Measurements from ENCODE around the gene HIGD1B.

DNA sequence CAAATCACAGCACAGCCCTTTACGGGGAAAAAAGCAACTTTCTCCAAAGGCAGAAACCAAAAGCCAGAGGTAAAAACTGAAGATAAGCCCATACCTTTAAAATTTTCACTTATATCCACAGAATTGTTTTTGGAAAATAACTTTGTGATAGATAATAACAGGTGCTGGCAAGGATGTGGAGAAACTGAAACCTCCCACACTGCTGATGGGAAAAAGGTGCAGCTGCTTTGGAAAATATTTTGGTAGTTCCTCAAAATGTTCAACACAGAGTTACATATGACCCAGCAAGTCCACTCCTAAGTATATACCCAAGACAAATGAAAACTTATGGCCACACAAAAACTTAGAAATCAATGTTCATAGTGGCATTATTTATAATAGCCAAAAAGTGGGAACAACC, 39.3 kb downstream of the HIGD1B start:
- TF ChIP-seq CTCF (conservative IDR thresholded peaks at IDR 0.05) (no peak), ZFX (IDR thresholded peaks at IDR 0.05) (no peak)

Data from C4-2B (cell line).